Peyer's patch (tissue), 4 donors: Measurements from ENCODE around the gene MT1B.

Experiments used
- POLR2A ChIP-seq, 2 donors: fragments of 450-650 bp; IDR thresholded peaks; one replicate each; pipeline ENCODE4 v1.5.1; 2017; ENCODE audit warnings: antibody characterized with exemption in 2 of 2, mild to moderate bottlenecking in 2 of 2, moderate library complexity in 2 of 2
- TF ChIP-seq, protein P1 (sequence below), 6 experiments: fragments of 450-650 bp in 4 of 6; fragments of 200-600 bp in 2 of 6; sonication (generic) in 1 of 6; IDR thresholded peaks; one replicate each; pipeline ENCODE4 v1.5.1; 2017 to 2019; ENCODE audit warnings: antibody characterized with exemption in 6 of 6, mild to moderate bottlenecking in 3 of 6, moderate library complexity in 1 of 6

DNA sequence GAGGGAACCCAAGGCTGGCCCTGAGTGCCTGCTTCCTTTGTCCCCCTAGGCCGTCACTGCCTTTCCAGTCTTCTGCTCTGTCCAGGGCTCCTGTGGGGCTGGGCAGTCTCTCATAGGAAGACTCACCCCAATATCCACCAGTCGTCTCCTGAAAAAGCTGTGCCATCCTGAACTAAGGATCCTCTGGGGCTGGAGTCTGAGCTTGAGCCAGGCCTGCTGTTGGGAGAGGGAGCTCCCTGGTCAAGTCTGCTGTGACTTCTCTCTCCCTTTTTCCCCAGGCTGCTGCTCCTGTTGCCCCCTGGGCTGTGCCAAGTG lies 18.9 kb downstream of the MT1B start:
- TF ChIP-seq, protein P1, sequence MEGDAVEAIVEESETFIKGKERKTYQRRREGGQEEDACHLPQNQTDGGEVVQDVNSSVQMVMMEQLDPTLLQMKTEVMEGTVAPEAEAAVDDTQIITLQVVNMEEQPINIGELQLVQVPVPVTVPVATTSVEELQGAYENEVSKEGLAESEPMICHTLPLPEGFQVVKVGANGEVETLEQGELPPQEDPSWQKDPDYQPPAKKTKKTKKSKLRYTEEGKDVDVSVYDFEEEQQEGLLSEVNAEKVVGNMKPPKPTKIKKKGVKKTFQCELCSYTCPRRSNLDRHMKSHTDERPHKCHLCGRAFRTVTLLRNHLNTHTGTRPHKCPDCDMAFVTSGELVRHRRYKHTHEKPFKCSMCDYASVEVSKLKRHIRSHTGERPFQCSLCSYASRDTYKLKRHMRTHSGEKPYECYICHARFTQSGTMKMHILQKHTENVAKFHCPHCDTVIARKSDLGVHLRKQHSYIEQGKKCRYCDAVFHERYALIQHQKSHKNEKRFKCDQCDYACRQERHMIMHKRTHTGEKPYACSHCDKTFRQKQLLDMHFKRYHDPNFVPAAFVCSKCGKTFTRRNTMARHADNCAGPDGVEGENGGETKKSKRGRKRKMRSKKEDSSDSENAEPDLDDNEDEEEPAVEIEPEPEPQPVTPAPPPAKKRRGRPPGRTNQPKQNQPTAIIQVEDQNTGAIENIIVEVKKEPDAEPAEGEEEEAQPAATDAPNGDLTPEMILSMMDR (IDR thresholded peaks at IDR 0.05) = no peak
- no peak for TF ChIP-seq POLR2A (IDR thresholded peaks at IDR 0.05)
